GM23338 (cell line): ENCODE measurements around the gene IARS2. TPM values are rescaled to one million over a fixed set of nuclear protein-coding genes. Genes with fewer than 3 reads are reported as not detected.

ENCODE experiments used
- ATAC-seq: fragments of 200-7000 bp; cut with Tn5 transposase; 3 replicates; pipeline ENCODE4 v1.9.1; 2020
- DNase-seq: peaks from one replicate; pipeline ENCODE4 v3.0.0-alpha.2; 2015; ENCODE audit warnings: low spot score
- H2AFZ ChIP-seq: fragments of 200-600 bp; sonication (generic); 2 replicates; pipeline ENCODE4 v1.8.0; 2016; ENCODE audit warnings: antibody characterized with exemption, mild to moderate bottlenecking, moderate library complexity
- H3F3A ChIP-seq: fragments of 200-600 bp; sonication (generic); replicated peaks from 2 replicates; pipeline ENCODE4 v1.8.0; 2017; ENCODE audit warnings: antibody characterized with exemption, mixed run types, low read depth
- H3K27ac ChIP-seq: fragments of 200-600 bp; sonication (generic); 2 replicates; pipeline ENCODE4 v1.6.1; 2016; ENCODE audit warnings: low read depth
- H3K27me3 ChIP-seq: fragments of 200-600 bp; sonication (generic); 2 replicates; pipeline ENCODE4 v1.8.0; 2016; ENCODE audit warnings: mild to moderate bottlenecking, mixed run types, moderate library complexity; ENCODE audit not compliant: insufficient read depth
- H3K36me3 ChIP-seq: fragments of 200-600 bp; sonication (generic); 2 replicates; pipeline ENCODE4 v1.8.0; 2016; ENCODE audit warnings: mild to moderate bottlenecking; ENCODE audit not compliant: insufficient read depth
- H3K4me1 ChIP-seq: fragments of 200-600 bp; sonication (generic); 2 replicates; pipeline ENCODE4 v1.8.0; 2016; ENCODE audit warnings: mild to moderate bottlenecking, moderate library complexity; ENCODE audit not compliant: insufficient read depth
- H3K4me2 ChIP-seq: fragments of 200-600 bp; sonication (generic); 2 replicates; pipeline ENCODE4 v1.7.1; 2017; ENCODE audit warnings: mixed run types
- H3K4me3 ChIP-seq: fragments of 200-600 bp; sonication (generic); 2 replicates; pipeline ENCODE4 v1.6.1; 2016; ENCODE audit warnings: mixed run types
- H3K79me2 ChIP-seq: fragments of 200-600 bp; sonication (generic); replicated peaks from 2 replicates; pipeline ENCODE4 v1.8.0; 2017; ENCODE audit warnings: mild to moderate bottlenecking; ENCODE audit not compliant: insufficient read depth
- H3K9me2 ChIP-seq: fragments of 200-600 bp; sonication (generic); 2 replicates; pipeline ENCODE4 v1.8.0; 2017; ENCODE audit not compliant: insufficient read depth
- H4K20me1 ChIP-seq: fragments of 200-600 bp; sonication (generic); replicated peaks from 2 replicates; pipeline ENCODE4 v1.8.0; 2017; ENCODE audit warnings: mild to moderate bottlenecking; ENCODE audit not compliant: insufficient read depth
- H3K27ac Mint-ChIP-seq: 2 replicates; pipeline ENCODE4 v1.8.0; 2020; ENCODE audit warnings: inconsistent platforms, mild to moderate bottlenecking, moderate library complexity, mixed read lengths
- H3K27me3 Mint-ChIP-seq: 3 replicates; pipeline ENCODE4 v1.8.0; 2022; ENCODE audit warnings: low read depth, mild to moderate bottlenecking, moderate library complexity, mixed read lengths, inconsistent platforms; ENCODE audit not compliant: insufficient read depth, poor library complexity
- H3K36me3 Mint-ChIP-seq: 3 replicates; pipeline ENCODE4 v1.8.0; 2021; ENCODE audit warnings: low read depth, mild to moderate bottlenecking, inconsistent platforms, moderate library complexity, mixed read lengths
- H3K4me1 Mint-ChIP-seq: 3 replicates; pipeline ENCODE4 v1.8.0; 2020; ENCODE audit warnings: mild to moderate bottlenecking, inconsistent platforms, mixed read lengths
- H3K4me3 Mint-ChIP-seq: 3 replicates; pipeline ENCODE4 v1.8.0; 2021; ENCODE audit warnings: moderate library complexity, mild to moderate bottlenecking, inconsistent platforms, mixed read lengths
- H3K9me3 Mint-ChIP-seq: 3 replicates; pipeline ENCODE4 v1.8.0; 2020; ENCODE audit warnings: moderate library complexity, mild to moderate bottlenecking, inconsistent platforms, mixed read lengths
- CREB1 ChIP-seq: fragments of 250-450 bp; sonication (Bioruptor Pico); IDR thresholded peaks from 2 replicates; pipeline ENCODE4 v1.5.0; 2020; ENCODE audit warnings: low read depth, mild to moderate bottlenecking, moderate library complexity
- EZH2 ChIP-seq: fragments of 200-600 bp; sonication (generic); IDR thresholded peaks from one replicate; pipeline ENCODE4 v1.8.0; 2017; ENCODE audit warnings: antibody characterized with exemption, mild to moderate bottlenecking, low read depth; ENCODE audit not compliant: unreplicated experiment
- EZH2phosphoT487 ChIP-seq: fragments of 200-600 bp; sonication (generic); IDR thresholded peaks from one replicate; pipeline ENCODE4 v1.8.1; 2018; ENCODE audit warnings: antibody characterized with exemption; ENCODE audit not compliant: unreplicated experiment
- JUNB ChIP-seq: IDR thresholded peaks from one replicate; pipeline ENCODE4 v1.6.1; 2016; ENCODE audit warnings: antibody characterized with exemption; ENCODE audit not compliant: unreplicated experiment
- NANOG ChIP-seq: IDR thresholded peaks from 2 replicates; pipeline ENCODE4 v1.6.1; 2016; ENCODE audit warnings: antibody characterized with exemption, borderline replicate concordance
- POLR2AphosphoS5 ChIP-seq: IDR thresholded peaks from 2 replicates; pipeline ENCODE4 v1.6.1; 2016; ENCODE audit warnings: antibody characterized with exemption, low read depth
- STAT1 ChIP-seq: IDR thresholded peaks from one replicate; pipeline ENCODE4 v1.6.1; 2016; ENCODE audit warnings: antibody characterized with exemption; ENCODE audit not compliant: unreplicated experiment
- polyA plus RNA-seq: library from polyadenylated mRNA; unstranded; fragments of >200 nt; fragmentation: Nextera tagmentation; extraction: Ambion mirVana; gene quantifications from 2 replicates; pipeline ENCODE4 v1.2.1, GENCODE V29; 2016
- total RNA-seq: library from RNA; depleted of rRNA; stranded (reverse); fragments of >200 nt; shearing (Covaris generic); gene quantifications from 2 replicates; pipeline ENCODE4 v1.2.3, GENCODE V29; 2014
- TF ChIP-seq, protein P1 (sequence below): IDR thresholded peaks from 2 replicates; pipeline ENCODE4 v1.6.1; 2016; ENCODE audit warnings: antibody characterized with exemption
- TF ChIP-seq, protein P2 (sequence below), 2 experiments: fragments of 200-600 bp in 1 of 2; sonication (generic) in 1 of 2; conservative IDR thresholded peaks; 2 replicates each; pipeline versions ENCODE4 v1.5.1 to v1.6.1; 2016 to 2017; ENCODE audit warnings: antibody characterized with exemption in 2 of 2, low read depth in 2 of 2, mild to moderate bottlenecking in 2 of 2, moderate library complexity in 1 of 2
- TF ChIP-seq, protein P3 (sequence below): IDR thresholded peaks from one replicate; pipeline ENCODE4 v1.6.1; 2018; ENCODE audit warnings: antibody characterized with exemption; ENCODE audit not compliant: unreplicated experiment

IARS2 gene
- total and polyA plus RNA-seq, 2 experiments from 2014 or later: 33.3 to 75.6 TPM

DNA sequence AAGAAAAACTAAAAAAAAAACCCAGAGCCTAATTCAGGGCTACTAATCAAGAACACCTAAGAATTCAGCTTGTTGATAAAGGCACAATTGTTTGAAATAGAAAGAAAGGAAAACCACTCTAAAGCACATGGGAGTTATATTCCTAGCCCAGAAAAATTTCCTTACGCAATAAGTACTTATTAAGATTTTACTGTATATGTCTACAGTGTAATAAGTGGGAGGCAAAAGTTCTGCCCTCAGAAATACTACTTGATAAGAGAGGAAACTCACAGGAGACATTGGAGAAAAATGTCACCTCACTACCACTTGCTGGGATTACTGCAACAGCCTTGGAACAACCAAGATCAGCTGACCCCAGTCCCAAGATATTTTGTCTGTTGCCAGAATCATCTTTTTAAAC, 66.1 kb downstream of the IARS2 start:
- Histone ChIP-seq H3K4me1 (no peaks in the 10 kb centered on the region), H3K9me2 (no peaks in the 10 kb centered on the region), H3K79me2 (no peaks in the 10 kb centered on the region), H3K27me3 (no peaks in the 10 kb centered on the region), H4K20me1 (no peaks in the 10 kb centered on the region), H2AFZ (no peak overlapping the region), H3K27ac (no peak overlapping the region), H3K4me2 (no peak overlapping the region), H3K36me3 (peaks cover 39% of the 10 kb centered on the region; the same call in 1 of the 2 replicates), H3K4me3 (no peak overlapping the region), H3F3A (no peaks in the 10 kb centered on the region)
- no peaks in the 10 kb centered on the region for H3K4me1 Mint-ChIP-seq
- TF ChIP-seq, protein P1, sequence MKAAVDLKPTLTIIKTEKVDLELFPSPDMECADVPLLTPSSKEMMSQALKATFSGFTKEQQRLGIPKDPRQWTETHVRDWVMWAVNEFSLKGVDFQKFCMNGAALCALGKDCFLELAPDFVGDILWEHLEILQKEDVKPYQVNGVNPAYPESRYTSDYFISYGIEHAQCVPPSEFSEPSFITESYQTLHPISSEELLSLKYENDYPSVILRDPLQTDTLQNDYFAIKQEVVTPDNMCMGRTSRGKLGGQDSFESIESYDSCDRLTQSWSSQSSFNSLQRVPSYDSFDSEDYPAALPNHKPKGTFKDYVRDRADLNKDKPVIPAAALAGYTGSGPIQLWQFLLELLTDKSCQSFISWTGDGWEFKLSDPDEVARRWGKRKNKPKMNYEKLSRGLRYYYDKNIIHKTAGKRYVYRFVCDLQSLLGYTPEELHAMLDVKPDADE: no peak
- TF ChIP-seq CREB1 (CRISPR knock-in tag) (no peak), NANOG (no peak)
- no peaks in the 10 kb centered on the region for H3K27me3 Mint-ChIP-seq
- no peak overlapping the region for H3K27ac Mint-ChIP-seq
- H3K36me3 Mint-ChIP-seq: peaks cover 41% of the 10 kb centered on the region
- H3K9me3 Mint-ChIP-seq: no peaks in the 10 kb centered on the region
- DNase-seq (no peak), ATAC-seq (no peak)
- H3K4me3 Mint-ChIP-seq: no peak overlapping the region

DNA sequence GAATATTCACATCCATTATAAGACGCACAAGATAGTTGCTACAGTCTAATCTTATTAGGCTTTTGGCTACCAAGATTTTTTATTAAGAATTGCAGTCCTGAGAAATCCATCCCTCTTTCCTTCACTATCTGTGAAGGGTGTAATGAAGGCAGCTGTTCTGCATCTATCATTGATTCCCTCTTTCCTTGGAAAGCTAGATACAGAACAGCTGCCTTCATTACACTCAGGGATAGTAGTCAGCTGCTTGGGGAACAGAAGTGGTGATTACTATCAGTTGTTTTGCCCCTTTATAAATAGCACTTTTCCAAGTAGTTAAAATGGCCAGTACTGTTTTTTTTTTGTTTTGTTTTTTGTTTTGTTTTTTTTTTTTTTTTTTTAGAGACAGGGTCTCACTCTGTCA, 70.2 kb downstream of the IARS2 start:
- H3K4me2 ChIP-seq: no peak overlapping the region
- H3K9me2 ChIP-seq: no peaks in the 10 kb centered on the region
- no peak for DNase-seq
- H3K27me3 ChIP-seq: no peaks in the 10 kb centered on the region
- H4K20me1 ChIP-seq: 0 out of 2 replicates have a peak, but pooled peaks cover 3% of the 10 kb centered on the region
- Mint-ChIP-seq H3K4me1 (no peaks in the 10 kb centered on the region), H3K4me3 (no peak overlapping the region), H3K9me3 (no peaks in the 10 kb centered on the region), H3K27ac (no peak overlapping the region), H3K27me3 (no peaks in the 10 kb centered on the region), H3K36me3 (peaks cover 32% of the 10 kb centered on the region; the same call in 2 of the 3 replicates)
- TF ChIP-seq, protein P2, sequence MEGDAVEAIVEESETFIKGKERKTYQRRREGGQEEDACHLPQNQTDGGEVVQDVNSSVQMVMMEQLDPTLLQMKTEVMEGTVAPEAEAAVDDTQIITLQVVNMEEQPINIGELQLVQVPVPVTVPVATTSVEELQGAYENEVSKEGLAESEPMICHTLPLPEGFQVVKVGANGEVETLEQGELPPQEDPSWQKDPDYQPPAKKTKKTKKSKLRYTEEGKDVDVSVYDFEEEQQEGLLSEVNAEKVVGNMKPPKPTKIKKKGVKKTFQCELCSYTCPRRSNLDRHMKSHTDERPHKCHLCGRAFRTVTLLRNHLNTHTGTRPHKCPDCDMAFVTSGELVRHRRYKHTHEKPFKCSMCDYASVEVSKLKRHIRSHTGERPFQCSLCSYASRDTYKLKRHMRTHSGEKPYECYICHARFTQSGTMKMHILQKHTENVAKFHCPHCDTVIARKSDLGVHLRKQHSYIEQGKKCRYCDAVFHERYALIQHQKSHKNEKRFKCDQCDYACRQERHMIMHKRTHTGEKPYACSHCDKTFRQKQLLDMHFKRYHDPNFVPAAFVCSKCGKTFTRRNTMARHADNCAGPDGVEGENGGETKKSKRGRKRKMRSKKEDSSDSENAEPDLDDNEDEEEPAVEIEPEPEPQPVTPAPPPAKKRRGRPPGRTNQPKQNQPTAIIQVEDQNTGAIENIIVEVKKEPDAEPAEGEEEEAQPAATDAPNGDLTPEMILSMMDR (conservative IDR thresholded peaks at IDR 0.05; ENCODE audit: low read depth in 2 of 2): no peak
- no peak for TF ChIP-seq EZH2phosphoT487
- no peaks in the 10 kb centered on the region for H3K4me1 ChIP-seq
- no peak overlapping the region for H3K27ac ChIP-seq
- ATAC-seq: no peak
- H2AFZ ChIP-seq: no peak overlapping the region
- H3K4me3 ChIP-seq: no peak overlapping the region
- peaks cover 21% of the 10 kb centered on the region for H3K36me3 ChIP-seq
- H3K79me2 ChIP-seq: no peaks in the 10 kb centered on the region
- H3F3A ChIP-seq: no peaks in the 10 kb centered on the region

DNA sequence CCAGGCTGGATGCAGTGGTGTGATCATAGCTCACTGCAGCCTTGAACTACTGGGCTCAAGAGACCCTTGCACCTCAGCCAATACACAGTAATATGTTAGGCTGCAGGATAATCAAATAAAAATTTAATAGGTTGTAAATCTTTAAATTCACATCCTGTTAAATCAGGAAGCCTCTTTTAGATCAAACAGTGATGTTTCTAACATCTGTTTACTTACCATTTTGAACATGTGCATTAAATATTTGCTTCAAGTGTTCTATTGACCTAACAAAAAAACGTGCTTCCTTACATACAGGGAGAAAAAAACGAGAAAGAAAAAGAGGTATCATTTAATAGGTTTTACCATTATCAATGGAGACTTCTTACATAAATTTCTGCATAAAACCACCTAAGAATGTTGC, 70.6 kb downstream of the IARS2 start:
- Histone ChIP-seq H3K27ac (no peak overlapping the region), H3F3A (no peaks in the 10 kb centered on the region), H3K4me1 (no peaks in the 10 kb centered on the region), H3K27me3 (no peaks in the 10 kb centered on the region), H3K36me3 (peaks cover 24% of the 10 kb centered on the region), H4K20me1 (0 out of 2 replicates have a peak, but pooled peaks cover 3% of the 10 kb centered on the region), H3K4me2 (no peak overlapping the region), H2AFZ (no peak overlapping the region), H3K4me3 (no peak overlapping the region), H3K79me2 (no peaks in the 10 kb centered on the region), H3K9me2 (no peaks in the 10 kb centered on the region)
- DNase-seq (no peak), ATAC-seq (no peak)
- Mint-ChIP-seq H3K4me1 (no peaks in the 10 kb centered on the region), H3K9me3 (no peaks in the 10 kb centered on the region), H3K27me3 (no peaks in the 10 kb centered on the region), H3K4me3 (no peak overlapping the region), H3K36me3 (peaks cover 36% of the 10 kb centered on the region; the same call in 2 of the 3 replicates), H3K27ac (no peak overlapping the region)
- TF ChIP-seq CREB1 (CRISPR knock-in tag) (no peak), JUNB (no peak), POLR2AphosphoS5 (no peak), EZH2phosphoT487 (no peak), EZH2 (no peak), STAT1 (no peak)
- TF ChIP-seq, protein P2 (conservative IDR thresholded peaks at IDR 0.05; ENCODE audit: low read depth in 2 of 2): no peak
- TF ChIP-seq, protein P3, sequence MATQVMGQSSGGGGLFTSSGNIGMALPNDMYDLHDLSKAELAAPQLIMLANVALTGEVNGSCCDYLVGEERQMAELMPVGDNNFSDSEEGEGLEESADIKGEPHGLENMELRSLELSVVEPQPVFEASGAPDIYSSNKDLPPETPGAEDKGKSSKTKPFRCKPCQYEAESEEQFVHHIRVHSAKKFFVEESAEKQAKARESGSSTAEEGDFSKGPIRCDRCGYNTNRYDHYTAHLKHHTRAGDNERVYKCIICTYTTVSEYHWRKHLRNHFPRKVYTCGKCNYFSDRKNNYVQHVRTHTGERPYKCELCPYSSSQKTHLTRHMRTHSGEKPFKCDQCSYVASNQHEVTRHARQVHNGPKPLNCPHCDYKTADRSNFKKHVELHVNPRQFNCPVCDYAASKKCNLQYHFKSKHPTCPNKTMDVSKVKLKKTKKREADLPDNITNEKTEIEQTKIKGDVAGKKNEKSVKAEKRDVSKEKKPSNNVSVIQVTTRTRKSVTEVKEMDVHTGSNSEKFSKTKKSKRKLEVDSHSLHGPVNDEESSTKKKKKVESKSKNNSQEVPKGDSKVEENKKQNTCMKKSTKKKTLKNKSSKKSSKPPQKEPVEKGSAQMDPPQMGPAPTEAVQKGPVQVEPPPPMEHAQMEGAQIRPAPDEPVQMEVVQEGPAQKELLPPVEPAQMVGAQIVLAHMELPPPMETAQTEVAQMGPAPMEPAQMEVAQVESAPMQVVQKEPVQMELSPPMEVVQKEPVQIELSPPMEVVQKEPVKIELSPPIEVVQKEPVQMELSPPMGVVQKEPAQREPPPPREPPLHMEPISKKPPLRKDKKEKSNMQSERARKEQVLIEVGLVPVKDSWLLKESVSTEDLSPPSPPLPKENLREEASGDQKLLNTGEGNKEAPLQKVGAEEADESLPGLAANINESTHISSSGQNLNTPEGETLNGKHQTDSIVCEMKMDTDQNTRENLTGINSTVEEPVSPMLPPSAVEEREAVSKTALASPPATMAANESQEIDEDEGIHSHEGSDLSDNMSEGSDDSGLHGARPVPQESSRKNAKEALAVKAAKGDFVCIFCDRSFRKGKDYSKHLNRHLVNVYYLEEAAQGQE: no peak
